ENCODE data around the gene RSPO4.

- TF ChIP-seq CTCF (optimal IDR thresholded peaks at IDR 0.05 in 1 of 3, IDR thresholded peaks at IDR 0.05 in 1 of 3, conservative IDR thresholded peaks at IDR 0.05 in 1 of 3; ENCODE audit: extremely low read depth in 1 of 3, insufficient read depth in 2 of 3, low read length in 3 of 3): no peak
- TF ChIP-seq EZH2 (IDR thresholded peaks at IDR 0.05; ENCODE audit: low read length): no peak
Measured at GRCh38 chr20:972256-972655, 29.9 kb downstream of the RSPO4 start.

Measured in keratinocyte (primary cell).